DOHH2 (cell line): ENCODE measurements around the gene NEU1.
"Not testable (repeated sequence)": the region's sequence is repeated elsewhere in the genome, so short reads cannot be mapped to it uniquely, and the experiment has no call there.

Source experiments
- H3F3A ChIP-seq: fragments of 200-600 bp; sonication (generic), shearing (Covaris generic); 2 replicates; pipeline ENCODE4 v1.6.0; 2016; ENCODE audit warnings: antibody characterized with exemption, mild to moderate bottlenecking; ENCODE audit not compliant: control insufficient read depth, insufficient read depth
- H3K27ac ChIP-seq: fragments of 200-600 bp; sonication (generic); 2 replicates; pipeline ENCODE4 v1.5.1; 2014; ENCODE audit warnings: low read depth, mild to moderate bottlenecking, low read length, moderate library complexity
- H3K27me3 ChIP-seq: fragments of 200-600 bp; sonication (generic); 2 replicates; pipeline ENCODE4 v1.6.1; 2014; ENCODE audit warnings: mild to moderate bottlenecking, low read length, mixed read lengths; ENCODE audit not compliant: control insufficient read depth
- H3K36me3 ChIP-seq: fragments of 200-600 bp; sonication (generic); 2 replicates; pipeline ENCODE4 v1.6.1; 2014; ENCODE audit warnings: mild to moderate bottlenecking, low read length, moderate library complexity, mixed read lengths; ENCODE audit not compliant: control insufficient read depth
- H3K4me1 ChIP-seq: fragments of 200-600 bp; sonication (generic); 2 replicates; pipeline ENCODE4 v1.6.1; 2014; ENCODE audit warnings: mild to moderate bottlenecking, low read length, mixed read lengths; ENCODE audit not compliant: control insufficient read depth
- H3K4me2 ChIP-seq: fragments of 200-600 bp; sonication (generic); 2 replicates; pipeline ENCODE4 v1.6.0; 2014; ENCODE audit warnings: mild to moderate bottlenecking, low read length, moderate library complexity
- H3K4me3 ChIP-seq: fragments of 200-600 bp; sonication (generic); 2 replicates; pipeline ENCODE4 v1.5.1; 2014; ENCODE audit warnings: mild to moderate bottlenecking, low read length, mixed read lengths
- H3K79me2 ChIP-seq: fragments of 200-600 bp; sonication (generic); 2 replicates; pipeline ENCODE4 v1.6.1; 2014; ENCODE audit warnings: mild to moderate bottlenecking, low read length, mixed read lengths; ENCODE audit not compliant: control insufficient read depth
- H3K9me2 ChIP-seq: fragments of 200-600 bp; sonication (generic); replicated peaks from 2 replicates; pipeline ENCODE4 v1.6.1; 2014; ENCODE audit warnings: mild to moderate bottlenecking, low read length, mixed read lengths; ENCODE audit not compliant: control insufficient read depth
- H3K9me3 ChIP-seq: fragments of 200-600 bp; sonication (generic); 2 replicates; pipeline ENCODE4 v1.6.1; 2014; ENCODE audit warnings: antibody characterized with exemption, low read length, mixed read lengths; ENCODE audit not compliant: control insufficient read depth, insufficient read depth
- H4K20me1 ChIP-seq: fragments of 200-600 bp; sonication (generic); 2 replicates; pipeline ENCODE4 v1.6.0; 2014; ENCODE audit warnings: low read depth, mild to moderate bottlenecking, antibody characterized with exemption, low read length, moderate library complexity; ENCODE audit not compliant: control insufficient read depth, insufficient read depth
- CTCF ChIP-seq: fragments of 200-600 bp; sonication (generic); IDR thresholded peaks from one replicate; pipeline ENCODE4 v1.5.1; 2014; ENCODE audit warnings: antibody characterized with exemption, mild to moderate bottlenecking, low read depth, low read length; ENCODE audit not compliant: poor library complexity, severe bottlenecking
- EZH2phosphoT487 ChIP-seq: fragments of 200-600 bp; sonication (generic); IDR thresholded peaks from 2 replicates; pipeline ENCODE4 v1.6.1; 2017; ENCODE audit warnings: borderline replicate concordance, mild to moderate bottlenecking, antibody characterized with exemption, low read length, moderate library complexity, mixed read lengths

NEU1 gene

GRCh38 chr6:31871046-31871659 is 8.5 kb upstream of the NEU1 start:
- TF ChIP-seq EZH2phosphoT487 (no peak), CTCF (no peak)
- no peak overlapping the region for H3K4me2 ChIP-seq
- H3K36me3 ChIP-seq, result no peaks in the 10 kb centered on the region
- H3K4me1 ChIP-seq, result peaks cover 14% of the 10 kb centered on the region
- H3K79me2 ChIP-seq, result no peaks in the 10 kb centered on the region
- no peaks in the 10 kb centered on the region for H4K20me1 ChIP-seq
- no peaks in the 10 kb centered on the region for H3F3A ChIP-seq
- no peak overlapping the region for H3K4me3 ChIP-seq
- H3K27ac ChIP-seq, result no peak overlapping the region
- H3K9me2 ChIP-seq, result no peaks in the 10 kb centered on the region
- H3K9me3 ChIP-seq, result no peaks in the 10 kb centered on the region
- peaks cover 14% of the 10 kb centered on the region for H3K27me3 ChIP-seq

- H3K4me2 ChIP-seq, result no peak overlapping the region
- H3K4me1 ChIP-seq, result peaks cover 14% of the 10 kb centered on the region
- no peak for TF ChIP-seq EZH2phosphoT487
- TF ChIP-seq CTCF, result peak; percentile 49
These were observed 7.8 kb upstream of the NEU1 start for GRCh38 chr6:31870385-31870921.

GRCh38 chr6:31869343-31869742 is 6.7 kb upstream of the NEU1 start:
- no peak overlapping the region for H3K27ac ChIP-seq
- H3K9me2 ChIP-seq, result no peaks in the 10 kb centered on the region
- TF ChIP-seq CTCF (no peak), EZH2phosphoT487 (no peak)
- no peak overlapping the region for H3K4me2 ChIP-seq
- H3K36me3 ChIP-seq, result no peaks in the 10 kb centered on the region
- peaks cover 10% of the 10 kb centered on the region for H3K4me1 ChIP-seq
- H4K20me1 ChIP-seq, result no peaks in the 10 kb centered on the region
- H3F3A ChIP-seq, result no peaks in the 10 kb centered on the region
- H3K79me2 ChIP-seq, result 0 out of 2 replicates have a peak, but pooled peaks cover 3% of the 10 kb centered on the region
- peaks cover 14% of the 10 kb centered on the region for H3K27me3 ChIP-seq
- H3K9me3 ChIP-seq, result no peaks in the 10 kb centered on the region
- H3K4me3 ChIP-seq, result no peak overlapping the region

More at GRCh38 chr6:31870385-31870921, 7.8 kb upstream of the NEU1 start:
- no peaks in the 10 kb centered on the region for H4K20me1 ChIP-seq
- H3K9me3 ChIP-seq, result no peaks in the 10 kb centered on the region
- H3K9me2 ChIP-seq, result no peaks in the 10 kb centered on the region
- no peak overlapping the region for H3K27ac ChIP-seq
- peaks cover 14% of the 10 kb centered on the region for H3K27me3 ChIP-seq
- H3K36me3 ChIP-seq, result no peaks in the 10 kb centered on the region
- H3K4me3 ChIP-seq, result no peak overlapping the region
- no peaks in the 10 kb centered on the region for H3K79me2 ChIP-seq
- no peaks in the 10 kb centered on the region for H3F3A ChIP-seq

- not testable (repeated sequence) for H3K27ac ChIP-seq
These were observed 6.0 kb upstream of the NEU1 start for GRCh38 chr6:31868658-31868971.

More at GRCh38 chr6:31868658-31868971, 6.0 kb upstream of the NEU1 start:
- H3F3A ChIP-seq, H4K20me1 ChIP-seq, H3K4me3 ChIP-seq, H3K79me2 ChIP-seq, H3K9me2 ChIP-seq, H3K9me3 ChIP-seq, H3K36me3 ChIP-seq, H3K4me2 ChIP-seq: not testable (repeated sequence)
- peaks cover 10% of the 10 kb centered on the region for H3K4me1 ChIP-seq
- peaks cover 14% of the 10 kb centered on the region for H3K27me3 ChIP-seq
